Astrocyte of the cerebellum (primary cell): Measurements from ENCODE around the gene TMEM114.

Experiments
- DNase-seq: peaks from one replicate; pipeline ENCODE4 v3.0.0-alpha.2; 2011; ENCODE audit warnings: low read depth
- H3K4me3 ChIP-seq: 2 replicates; pipeline ENCODE4 v1.5.1; 2011; ENCODE audit warnings: mild to moderate bottlenecking, low read depth, low read length, moderate library complexity
- CTCF ChIP-seq: IDR thresholded peaks from 2 replicates; pipeline ENCODE4 v1.5.1; 2012; ENCODE audit warnings: low read length, low read depth, moderate library complexity, mild to moderate bottlenecking; ENCODE audit errors: missing control alignments
- in situ Hi-C: cut with HindIII; loops from 2 replicates; pipeline ENCODE4 v1.10.0; 2017; ENCODE audit warnings: low sequenced_read_pairs

The TMEM114 gene

DNA sequence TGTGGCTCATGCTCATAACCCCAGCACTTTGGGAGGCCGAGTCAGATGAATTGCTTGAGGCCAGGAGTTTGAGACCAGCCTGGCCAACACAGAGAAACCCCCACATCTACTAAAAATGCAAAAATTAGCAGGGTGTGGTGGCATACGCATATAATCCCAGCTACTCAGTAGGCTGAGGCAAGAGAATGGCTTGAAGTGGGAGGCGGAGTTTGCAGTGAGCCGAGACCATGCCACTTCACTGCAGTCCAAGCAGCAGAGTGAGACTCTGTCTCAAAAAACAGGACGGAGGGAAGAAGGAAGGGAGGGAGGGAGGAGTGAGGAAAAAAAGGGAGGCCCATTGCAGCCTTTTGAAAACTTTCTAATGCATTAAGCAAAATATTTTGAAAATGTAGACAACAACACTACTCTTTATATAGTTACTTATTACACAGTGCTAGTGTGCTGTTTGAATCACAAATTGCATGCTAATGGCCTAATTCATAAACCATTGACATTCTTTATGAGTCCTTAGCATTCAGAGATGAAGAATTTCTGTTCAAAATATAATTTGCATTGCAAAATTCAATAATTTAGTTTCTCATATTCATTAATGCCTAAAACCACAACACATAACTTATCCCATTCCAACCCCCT is 59.4 kb downstream of the TMEM114 start:
- no peak overlapping the region for H3K4me3 ChIP-seq
- TF ChIP-seq CTCF: no peak
- DNase-seq: no peak
- in situ Hi-C loops: no loop called here

DNA sequence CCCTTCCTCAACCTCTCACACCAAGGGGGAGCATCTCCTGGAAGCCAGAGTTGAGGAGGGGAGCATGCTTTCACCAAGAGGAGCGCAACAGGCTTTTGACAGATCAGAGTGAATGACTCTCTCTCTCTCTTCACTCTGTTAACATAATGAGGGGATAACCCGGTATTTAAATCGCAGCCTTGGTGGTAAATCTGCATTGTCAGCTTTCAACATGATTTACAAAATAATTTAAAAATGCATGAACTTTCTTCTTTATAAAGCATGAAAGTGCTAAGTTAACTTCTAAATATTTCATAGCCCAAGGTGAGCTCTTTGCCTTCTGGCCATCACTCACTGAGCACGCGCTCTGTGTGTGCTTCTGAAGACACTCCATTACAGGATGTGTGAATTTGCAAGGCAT is 61.8 kb downstream of the TMEM114 start:
- in situ Hi-C loops: no loop called here
- no peak overlapping the region for H3K4me3 ChIP-seq
- no peak for TF ChIP-seq CTCF
- DNase-seq: no peak

- no peak for TF ChIP-seq CTCF
- in situ Hi-C loops: no loop called here
- DNase-seq: no peak
- H3K4me3 ChIP-seq: no peak overlapping the region
Measured at GRCh38 chr16:8523932-8524331, 66.4 kb downstream of the TMEM114 start.

GRCh38 chr16:8522757-8523156 is 67.6 kb downstream of the TMEM114 start:
- in situ Hi-C loops: no loop called here
- no peak for DNase-seq
- no peak overlapping the region for H3K4me3 ChIP-seq
- TF ChIP-seq CTCF: no peak

GRCh38 chr16:8519643-8520042 is 70.7 kb downstream of the TMEM114 start:
- in situ Hi-C loops: no loop called here
- no peak for TF ChIP-seq CTCF
- DNase-seq: no peak
- no peak overlapping the region for H3K4me3 ChIP-seq
